NCI-H1105 treated with DMSO at 0.1 percent for 48 hours (cell line): ENCODE results near the gene PNPLA2.
A peak's percentile ranks its signal among the peaks of the same experiment; 100 is the strongest.

ENCODE experiments used
- DNase-seq: peaks from one replicate; lab custom pipeline; 2025; lab: John Stamatoyannopoulos, UW

The PNPLA2 gene

GRCh38 chr11:798093-798713 is 20.5 kb upstream of the PNPLA2 start, which contains the start of gene SLC25A22:
Gene SLC25A22 (minus strand): TSS chr11:798281. CDS start chr11:795006, 3,275 bp downstream.
- DNase-seq = peak; percentile 52

GRCh38 chr11:799641-800316 is 18.9 kb upstream of the PNPLA2 start:
- no peak for DNase-seq

GRCh38 chr11:800473-800872 is 18.2 kb upstream of the PNPLA2 start:
- DNase-seq = no peak

GRCh38 chr11:801097-801780 is 17.5 kb upstream of the PNPLA2 start:
- no peak for DNase-seq

- DNase-seq = no peak
Observed at GRCh38 chr11:802018-802617, 16.6 kb upstream of the PNPLA2 start.

- DNase-seq = no peak
Observed at GRCh38 chr11:802693-803466, 15.8 kb upstream of the PNPLA2 start.

GRCh38 chr11:803467-803742 is 15.3 kb upstream of the PNPLA2 start:
- no peak for DNase-seq

- DNase-seq = peak; percentile 87
Observed at GRCh38 chr11:803770-804598, 14.7 kb upstream of the PNPLA2 start.

- peak; percentile 71 for DNase-seq
Observed at GRCh38 chr11:804599-804964, 14.1 kb upstream of the PNPLA2 start.

- no peak for DNase-seq
Observed at GRCh38 chr11:808427-809286, 10.1 kb upstream of the PNPLA2 start.

- DNase-seq = peak; percentile 93
Observed at GRCh38 chr11:809287-810039, 9.3 kb upstream of the PNPLA2 start, which contains the start of gene RPLP2. Gene RPLP2 (plus strand): TSS chr11:809967. CDS start chr11:810235, 268 bp downstream.

GRCh38 chr11:810040-810567 is 8.6 kb upstream of the PNPLA2 start:
- DNase-seq = no peak

GRCh38 chr11:811446-812245 is 7.1 kb upstream of the PNPLA2 start:
- no peak for DNase-seq

GRCh38 chr11:812390-812789 is 6.3 kb upstream of the PNPLA2 start:
- DNase-seq = no peak

- DNase-seq = no peak
Observed at GRCh38 chr11:813072-813455, 5.7 kb upstream of the PNPLA2 start.

GRCh38 chr11:813456-814096 is 5.1 kb upstream of the PNPLA2 start:
- no peak for DNase-seq

- no peak for DNase-seq
Observed at GRCh38 chr11:815675-816432, 2.9 kb upstream of the PNPLA2 start.
